ENCODE results near the gene TRAPPC4. TPM values are rescaled to one million over a fixed set of nuclear protein-coding genes. Genes with fewer than 3 reads are reported as not detected.
A peak's percentile ranks its signal among the peaks of the same experiment; 100 is the strongest.

The TRAPPC4 gene
- total and polyA plus RNA-seq, 12 donors = 14.6 to 95.1 (median 37.5) TPM

DNA sequence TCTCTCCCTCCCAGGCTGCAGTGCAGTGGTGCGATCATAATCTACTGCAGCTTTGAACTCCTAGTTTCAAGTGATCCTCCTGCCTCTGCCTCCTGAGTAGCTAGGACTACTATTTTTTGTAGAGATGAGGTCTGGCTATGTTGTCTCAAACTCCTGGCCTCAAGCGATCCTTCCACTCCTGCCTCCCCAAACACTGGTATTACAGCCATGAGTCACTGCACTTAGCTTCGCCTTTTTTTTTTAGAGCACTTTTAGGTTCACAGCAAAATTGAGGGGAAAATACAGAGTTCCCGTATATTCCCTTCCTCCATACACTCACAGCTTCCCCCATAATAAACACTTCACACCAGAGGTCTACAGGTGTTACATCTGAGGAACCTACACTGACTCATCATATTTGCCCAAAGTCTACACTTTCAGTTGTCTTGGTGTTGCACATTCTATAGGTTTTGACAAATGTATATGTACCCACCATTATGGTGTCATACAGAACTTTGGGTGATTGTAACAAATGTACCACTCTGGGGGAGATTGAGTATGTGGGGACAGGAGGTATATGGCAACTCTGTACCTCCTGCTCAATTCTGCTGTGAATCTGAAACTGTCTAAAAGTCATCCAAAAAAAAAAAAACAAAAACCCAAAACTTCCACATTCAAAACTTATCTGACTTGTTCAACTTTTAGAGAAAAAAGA is 23.4 kb downstream of the TRAPPC4 start:
- Histone ChIP-seq H3K4me3 (no peak overlapping the region), H3K4me1 (no peaks in the 10 kb centered on the region), H3K9me3 (no peaks in the 10 kb centered on the region), H3K36me3 (peaks cover 0 to 29% (median 22%) of the 10 kb centered on the region in 9 donors), H3K27me3 (no peaks in the 10 kb centered on the region), H3K27ac (no peak overlapping the region)
- no peak for DNase-seq
- no peak for TF ChIP-seq CTCF (IDR thresholded peaks at IDR 0.05)
- intact Hi-C loops (cut with DNase I) = no loop called here
- 92 to 95% methylated on average over 4 of the region's 4 CpGs for WGBS, 2 donors
- ATAC-seq = no peak

DNA sequence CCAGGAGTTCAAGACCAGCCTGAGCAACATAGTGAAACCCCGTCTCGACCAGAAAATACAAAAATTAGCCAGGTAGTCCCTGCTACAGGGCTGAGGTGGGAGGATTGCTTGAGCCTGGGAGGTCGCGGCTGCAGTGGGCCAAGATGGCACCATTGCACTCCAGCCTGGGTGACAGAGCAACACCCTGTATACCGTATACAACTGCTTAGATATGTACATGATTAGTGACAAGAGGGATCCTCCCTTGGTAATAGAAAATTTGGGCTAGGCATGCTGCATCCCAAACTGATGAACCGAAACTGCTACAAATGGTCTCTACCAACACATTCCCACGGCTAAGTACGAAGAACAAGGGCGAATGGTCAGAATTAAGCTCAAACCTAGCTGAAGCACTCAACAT is 24.4 kb downstream of the TRAPPC4 start:
- H3K36me3 ChIP-seq = peaks cover 0 to 38% (median 32%) of the 10 kb centered on the region in 9 donors

GRCh38 chr11:119044708-119045107 is 26.1 kb downstream of the TRAPPC4 start:
- WGBS, 2 donors = 75 to 79% methylated on average over 6 of the region's 6 CpGs
- peaks cover 3 to 56% (median 50%) of the 10 kb centered on the region in 9 donors for H3K36me3 ChIP-seq
- H3K4me1 ChIP-seq = no peaks in the 10 kb centered on the region
- DNase-seq (no peak), ATAC-seq (peak in 2 of 8 donors; percentile 8 to 23)
- TF ChIP-seq CTCF (IDR thresholded peaks at IDR 0.05) = peak in 1 of 9 donors; percentile 9
- H3K4me3 ChIP-seq = no peak overlapping the region
- H3K9me3 ChIP-seq = no peaks in the 10 kb centered on the region
- intact Hi-C loops (cut with DNase I) = no loop called here
- H3K27me3 ChIP-seq = no peaks in the 10 kb centered on the region
- no peak overlapping the region for H3K27ac ChIP-seq

More for the DNA sequence above, 24.4 kb downstream of the TRAPPC4 start:
- WGBS, 2 donors = 88 to 95% methylated on average over 9 of the region's 9 CpGs
- DNase-seq (no peak), ATAC-seq (no peak)
- H3K4me3 ChIP-seq = no peak overlapping the region
- no peaks in the 10 kb centered on the region for H3K9me3 ChIP-seq
- no peaks in the 10 kb centered on the region for H3K4me1 ChIP-seq
- no peak overlapping the region for H3K27ac ChIP-seq
- no peaks in the 10 kb centered on the region for H3K27me3 ChIP-seq
- intact Hi-C loops (cut with DNase I) = no loop called here
- no peak for TF ChIP-seq CTCF (IDR thresholded peaks at IDR 0.05)

DNA sequence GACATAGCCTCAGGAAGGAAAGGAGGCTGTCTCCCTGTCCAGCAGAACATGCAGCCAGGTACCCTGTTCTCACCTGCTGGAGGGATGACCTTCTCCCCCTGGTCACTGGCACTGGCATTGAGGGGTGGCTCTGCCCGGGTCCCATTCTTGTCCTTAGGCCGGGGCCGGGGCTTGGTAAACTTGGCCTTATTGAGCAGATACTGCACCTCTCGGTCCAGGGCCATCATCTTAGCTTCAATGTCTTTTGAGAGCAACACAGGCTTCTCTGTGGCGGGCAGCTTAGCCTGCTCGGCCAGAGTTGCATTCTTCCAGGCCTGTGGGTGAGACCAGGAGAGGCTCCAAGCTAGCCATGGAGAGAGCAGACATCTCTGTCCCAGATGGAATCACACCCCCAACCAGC is 27.9 kb downstream of the TRAPPC4 start:
- no peak for DNase-seq
- H3K36me3 ChIP-seq = peaks cover 7 to 74% (median 65%) of the 10 kb centered on the region in 9 donors
- H3K4me3 ChIP-seq = no peak overlapping the region
- H3K27me3 ChIP-seq = no peaks in the 10 kb centered on the region
- WGBS, 2 donors = 97% methylated on average over 6 of the region's 6 CpGs
- no peak overlapping the region for H3K27ac ChIP-seq
- TF ChIP-seq CTCF (IDR thresholded peaks at IDR 0.05) = no peak
- no peaks in the 10 kb centered on the region for H3K4me1 ChIP-seq
- ATAC-seq = no peak
- intact Hi-C loops (cut with DNase I) = no loop called here
- H3K9me3 ChIP-seq = no peaks in the 10 kb centered on the region

Measured in heart right ventricle (tissue), 16 donors.